Prostate gland (tissue), 2 donors: Measurements from ENCODE around the gene SHROOM3. TPM values are rescaled to one million over a fixed set of nuclear protein-coding genes. Genes with fewer than 3 reads are reported as not detected.

Source experiments
- DNase-seq: peaks from one replicate; pipeline ENCODE4 v3.0.0-alpha.2; 2019; ENCODE audit warnings: low spot score
- H3K27ac ChIP-seq, 2 donors: fragments of 200-600 bp; sonication (generic); 2 replicates each; pipeline ENCODE4 v1.5.1; 2017 to 2019
- H3K27me3 ChIP-seq: fragments of 200-600 bp; sonication (generic); replicated peaks from 2 replicates; pipeline ENCODE4 v1.5.1; 2019; ENCODE audit not compliant: insufficient read depth
- H3K36me3 ChIP-seq, 2 donors: fragments of 200-600 bp; sonication (generic); 1 replicate in 1 of 2; 2 replicates in 1 of 2; pipeline versions ENCODE4 v1.5.1 to v1.8.1; 2017 to 2019
- H3K4me1 ChIP-seq: fragments of 200-600 bp; sonication (generic); replicated peaks from 2 replicates; pipeline ENCODE4 v1.5.1; 2019
- H3K4me3 ChIP-seq, 2 donors: fragments of 200-600 bp; sonication (generic); 2 replicates each; pipeline ENCODE4 v1.5.1; 2017 to 2019
- H3K9me3 ChIP-seq: fragments of 200-600 bp; sonication (generic); 2 replicates; pipeline ENCODE4 v1.5.1; 2017
- POLR2A ChIP-seq: fragments of 450-650 bp; IDR thresholded peaks from one replicate; pipeline ENCODE4 v1.6.1; 2016; ENCODE audit warnings: antibody characterized with exemption, mild to moderate bottlenecking
- POLR2AphosphoS5 ChIP-seq: sonication (generic); formaldehyde crosslinking; IDR thresholded peaks from one replicate; pipeline ENCODE4 v1.6.1; 2017; ENCODE audit warnings: antibody characterized with exemption
- WGBS: methylation state at CpG from one replicate; pipeline ENCODE4 v1.1.5; 2018; 5-methylcytosine and 5-hydroxymethylcytosine counted together
- intact Hi-C: fragments of 100-400 bp; cut with DNase I; formaldehyde crosslinking; loops from one replicate; pipeline ENCODE4 v1.14.2; 2022
- total RNA-seq, 2 donors: library from RNA; depleted of rRNA; stranded (reverse); fragments of >200 nt; gene quantifications; one replicate each; pipeline ENCODE4 v1.1.0, GENCODE V29; 2016
- TF ChIP-seq, protein P1 (sequence below), 4 experiments: fragments of 200-600 bp in 2 of 4; fragments of 450-650 bp in 2 of 4; sonication (generic) in 2 of 4; IDR thresholded peaks; 1 replicate in 3 of 4; 2 replicates in 1 of 4; pipeline ENCODE4 v1.5.1; 2016 to 2019; ENCODE audit warnings: antibody characterized with exemption in 4 of 4, mild to moderate bottlenecking in 2 of 4, moderate library complexity in 2 of 4

The SHROOM3 gene
- total RNA-seq, 2 donors from 2014 or later: 107 to 137 TPM

DNA sequence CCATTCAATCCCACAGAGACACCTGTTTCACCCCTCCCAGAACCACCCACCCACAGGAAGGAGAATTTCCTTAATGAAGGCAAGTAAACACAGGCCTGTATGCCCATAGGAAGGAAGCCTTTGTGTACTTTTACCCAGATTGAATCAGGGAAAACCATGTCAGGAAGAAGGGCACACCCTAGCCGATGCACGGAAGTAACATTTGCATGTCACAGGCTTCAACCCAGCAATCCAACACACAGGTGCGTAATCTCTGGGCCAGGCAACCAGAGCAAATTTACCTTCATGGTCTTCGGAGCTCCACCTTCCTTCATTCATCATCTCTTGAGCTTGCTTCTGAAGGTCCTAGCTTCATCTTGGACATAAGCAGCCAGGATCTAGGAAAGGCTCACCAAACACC lies 206.3 kb downstream of the SHROOM3 start:
- no peaks in the 10 kb centered on the region for H3K36me3 ChIP-seq
- intact Hi-C loops: no loop called here
- H3K27ac ChIP-seq: no peak overlapping the region
- 90% methylated on average over 4 of the region's 4 CpGs for WGBS
- H3K9me3 ChIP-seq: no peaks in the 10 kb centered on the region
- TF ChIP-seq, protein P1, sequence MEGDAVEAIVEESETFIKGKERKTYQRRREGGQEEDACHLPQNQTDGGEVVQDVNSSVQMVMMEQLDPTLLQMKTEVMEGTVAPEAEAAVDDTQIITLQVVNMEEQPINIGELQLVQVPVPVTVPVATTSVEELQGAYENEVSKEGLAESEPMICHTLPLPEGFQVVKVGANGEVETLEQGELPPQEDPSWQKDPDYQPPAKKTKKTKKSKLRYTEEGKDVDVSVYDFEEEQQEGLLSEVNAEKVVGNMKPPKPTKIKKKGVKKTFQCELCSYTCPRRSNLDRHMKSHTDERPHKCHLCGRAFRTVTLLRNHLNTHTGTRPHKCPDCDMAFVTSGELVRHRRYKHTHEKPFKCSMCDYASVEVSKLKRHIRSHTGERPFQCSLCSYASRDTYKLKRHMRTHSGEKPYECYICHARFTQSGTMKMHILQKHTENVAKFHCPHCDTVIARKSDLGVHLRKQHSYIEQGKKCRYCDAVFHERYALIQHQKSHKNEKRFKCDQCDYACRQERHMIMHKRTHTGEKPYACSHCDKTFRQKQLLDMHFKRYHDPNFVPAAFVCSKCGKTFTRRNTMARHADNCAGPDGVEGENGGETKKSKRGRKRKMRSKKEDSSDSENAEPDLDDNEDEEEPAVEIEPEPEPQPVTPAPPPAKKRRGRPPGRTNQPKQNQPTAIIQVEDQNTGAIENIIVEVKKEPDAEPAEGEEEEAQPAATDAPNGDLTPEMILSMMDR (IDR thresholded peaks at IDR 0.05): no peak
- TF ChIP-seq POLR2AphosphoS5 (no peak), POLR2A (no peak)
- no peak overlapping the region for H3K4me3 ChIP-seq
- H3K4me1 ChIP-seq: no peaks in the 10 kb centered on the region
- no peaks in the 10 kb centered on the region for H3K27me3 ChIP-seq
- no peak for DNase-seq

DNA sequence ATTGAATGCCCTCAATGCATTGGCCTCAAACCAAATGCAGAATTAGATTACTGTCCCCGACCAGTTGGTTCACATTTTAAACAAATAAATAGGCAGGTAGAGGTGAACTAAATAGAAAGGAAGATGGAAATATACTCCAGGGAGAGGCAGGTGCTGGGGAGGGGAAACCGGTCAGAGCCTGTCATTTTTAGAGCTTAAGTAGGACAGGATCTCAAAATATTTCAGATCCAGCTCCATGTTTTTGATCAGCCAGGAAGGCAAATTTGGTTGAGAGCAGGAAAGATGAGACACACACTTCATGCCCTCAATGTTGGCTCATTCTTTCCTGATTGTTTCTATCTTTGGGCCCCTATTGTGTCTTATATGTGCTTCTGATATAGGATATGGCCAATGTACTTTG lies 206.7 kb downstream of the SHROOM3 start:
- no peak overlapping the region for H3K27ac ChIP-seq
- DNase-seq: no peak
- intact Hi-C loops: no loop called here
- no peaks in the 10 kb centered on the region for H3K9me3 ChIP-seq
- no peak overlapping the region for H3K4me3 ChIP-seq
- no peaks in the 10 kb centered on the region for H3K36me3 ChIP-seq
- no peaks in the 10 kb centered on the region for H3K27me3 ChIP-seq
- 66% methylated on average over 2 of the region's 2 CpGs for WGBS
- H3K4me1 ChIP-seq: no peaks in the 10 kb centered on the region
- TF ChIP-seq, protein P1 (IDR thresholded peaks at IDR 0.05): no peak
- TF ChIP-seq POLR2A (no peak), POLR2AphosphoS5 (no peak)

DNA sequence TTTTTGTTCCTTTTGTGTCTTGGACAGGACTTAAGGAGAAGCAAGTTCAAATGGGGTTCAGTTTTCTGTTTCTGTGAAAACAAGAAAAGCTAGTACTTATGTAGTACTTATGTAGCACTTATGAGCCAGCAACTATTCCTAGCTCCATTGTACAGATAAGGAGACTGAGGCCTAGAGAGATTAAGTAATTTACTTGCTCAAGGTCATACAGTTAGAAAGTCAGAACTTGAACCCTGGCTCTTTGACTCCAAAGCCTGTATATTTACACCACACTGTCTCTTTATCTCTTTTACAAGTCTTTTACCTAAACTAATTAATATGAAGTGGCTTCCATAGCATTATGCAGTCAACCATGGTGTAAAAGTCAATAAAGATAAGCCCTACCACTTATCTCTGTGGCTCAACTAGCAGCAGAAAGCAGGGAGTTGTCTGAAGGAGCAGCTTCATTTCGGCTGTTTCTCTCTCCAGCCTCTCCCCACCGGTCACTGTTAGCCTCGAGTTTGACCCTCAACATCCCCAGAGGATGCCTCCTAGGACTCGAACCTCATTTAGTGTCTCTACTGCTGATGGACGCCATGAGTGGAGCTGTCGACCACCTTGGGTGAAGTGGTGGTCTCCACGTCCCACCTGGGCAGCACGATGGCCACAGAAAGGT lies 209.9 kb downstream of the SHROOM3 start:
- intact Hi-C loops: no loop called here
- WGBS: 86% methylated on average over 8 of the region's 8 CpGs

DNA sequence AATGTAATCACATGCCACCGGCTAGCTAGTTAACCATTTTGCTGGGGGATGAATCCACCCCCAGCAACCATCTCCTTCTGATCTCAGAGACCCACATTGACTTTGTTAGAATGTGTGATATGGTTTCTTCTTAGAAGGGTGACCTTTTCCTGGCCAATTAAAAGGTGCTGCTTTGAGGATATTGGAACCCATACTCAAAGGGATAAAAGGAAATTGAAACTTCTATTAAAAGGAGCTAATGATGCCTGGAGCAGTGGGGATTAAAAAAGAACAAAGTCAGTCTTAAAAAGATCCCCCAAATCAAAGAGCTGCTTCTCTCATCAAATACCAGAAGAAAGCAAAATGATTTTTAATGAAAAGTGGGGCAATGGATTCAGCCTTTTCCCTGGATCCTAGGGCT lies 214.1 kb downstream of the SHROOM3 start:
- H3K9me3 ChIP-seq: no peaks in the 10 kb centered on the region
- DNase-seq: no peak
- no peak overlapping the region for H3K27ac ChIP-seq
- 97% methylated on average over 1 of the region's 1 CpG for WGBS
- H3K36me3 ChIP-seq: no peaks in the 10 kb centered on the region
- intact Hi-C loops: no loop called here
- no peaks in the 10 kb centered on the region for H3K4me1 ChIP-seq
- H3K27me3 ChIP-seq: no peaks in the 10 kb centered on the region
- H3K4me3 ChIP-seq: no peak overlapping the region
- TF ChIP-seq POLR2AphosphoS5: no peak
- no peak for TF ChIP-seq POLR2A
- TF ChIP-seq, protein P1 (IDR thresholded peaks at IDR 0.05): no peak

More for the DNA sequence above, 209.9 kb downstream of the SHROOM3 start:
- DNase-seq: no peak
- Histone ChIP-seq H3K27ac (no peak overlapping the region), H3K9me3 (no peaks in the 10 kb centered on the region), H3K4me1 (no peaks in the 10 kb centered on the region), H3K4me3 (no peak overlapping the region), H3K27me3 (no peaks in the 10 kb centered on the region), H3K36me3 (no peaks in the 10 kb centered on the region)
- TF ChIP-seq POLR2A (no peak), POLR2AphosphoS5 (no peak)
- TF ChIP-seq, protein P1 (IDR thresholded peaks at IDR 0.05): no peak

DNA sequence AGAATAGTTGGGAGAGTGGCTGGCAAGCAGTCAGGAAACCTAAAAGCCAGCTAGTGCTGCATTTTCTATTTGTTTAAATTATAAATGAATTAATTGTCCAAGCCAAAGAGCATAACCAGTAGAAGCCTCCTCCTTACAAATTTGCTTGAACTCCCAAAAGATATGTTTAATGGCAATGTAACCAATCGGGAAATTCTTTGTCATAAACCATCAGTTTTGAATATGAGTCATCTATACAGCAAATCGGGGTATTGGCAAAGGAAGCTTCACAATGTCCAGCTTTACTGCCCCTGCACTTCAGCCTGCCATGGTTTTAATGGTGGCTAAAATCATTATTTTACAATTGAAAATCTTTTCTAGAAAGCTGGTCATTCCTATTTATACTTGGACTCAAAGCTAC lies 216.6 kb downstream of the SHROOM3 start:
- H3K27me3 ChIP-seq: no peaks in the 10 kb centered on the region
- TF ChIP-seq POLR2AphosphoS5 (no peak), POLR2A (no peak)
- TF ChIP-seq, protein P1 (IDR thresholded peaks at IDR 0.05): no peak
- 86% methylated on average over 2 of the region's 2 CpGs for WGBS
- no peaks in the 10 kb centered on the region for H3K4me1 ChIP-seq
- no peaks in the 10 kb centered on the region for H3K9me3 ChIP-seq
- H3K36me3 ChIP-seq: no peaks in the 10 kb centered on the region
- H3K4me3 ChIP-seq: no peak overlapping the region
- DNase-seq: no peak
- intact Hi-C loops: no loop called here
- H3K27ac ChIP-seq: no peak overlapping the region
